ENCODE results near the gene XXYLT1.

Gene XXYLT1

GRCh38 chr3:195164573-195165264 lies 106.2 kb downstream of the XXYLT1 start:
- peak in 1 of 3 experiments; percentile 58 for DNase-seq

GRCh38 chr3:195163719-195164572 lies 107.0 kb downstream of the XXYLT1 start:
- DNase-seq = no peak

GRCh38 chr3:195162816-195163215 lies 108.1 kb downstream of the XXYLT1 start:
- no peak for DNase-seq

- no peak for DNase-seq
Measured at GRCh38 chr3:195162033-195162669, 108.8 kb downstream of the XXYLT1 start.

- no peak for DNase-seq
Measured at GRCh38 chr3:195160908-195161434, 110.0 kb downstream of the XXYLT1 start.

GRCh38 chr3:195160257-195160898 lies 110.6 kb downstream of the XXYLT1 start:
- peak in 2 of 3 experiments; percentile 41 to 76 for DNase-seq

GRCh38 chr3:195159814-195160165 lies 111.2 kb downstream of the XXYLT1 start:
- no peak for DNase-seq

- DNase-seq = no peak
Measured at GRCh38 chr3:195159117-195159813, 111.7 kb downstream of the XXYLT1 start.

- no peak for DNase-seq
Measured at GRCh38 chr3:195156286-195156890, 114.6 kb downstream of the XXYLT1 start.

- no peak for DNase-seq
Measured at GRCh38 chr3:195155570-195156241, 115.3 kb downstream of the XXYLT1 start.

GRCh38 chr3:195154793-195155535 lies 116.0 kb downstream of the XXYLT1 start:
- DNase-seq = peak in 1 of 3 experiments; percentile 22

GRCh38 chr3:195154111-195154791 lies 116.7 kb downstream of the XXYLT1 start:
- no peak for DNase-seq

GRCh38 chr3:195153653-195154052 lies 117.3 kb downstream of the XXYLT1 start:
- DNase-seq = no peak

- DNase-seq = peak; percentile 8 to 46 (median 27)
Measured at GRCh38 chr3:195153130-195153529, 117.8 kb downstream of the XXYLT1 start.

- DNase-seq = no peak
Measured at GRCh38 chr3:195151866-195152541, 119.0 kb downstream of the XXYLT1 start.

GRCh38 chr3:195151402-195151801 lies 119.6 kb downstream of the XXYLT1 start:
- DNase-seq = no peak

GRCh38 chr3:195150181-195151118 lies 120.5 kb downstream of the XXYLT1 start:
- peak; percentile 67 to 81 (median 72) for DNase-seq

All from NCI-H1417 (cell line).